HCT116 (cell line): ENCODE results near the gene ANKRD10.
"Not testable (repeated sequence)": the region's sequence is repeated elsewhere in the genome, so short reads cannot be mapped to it uniquely, and the experiment has no call there.

ENCODE experiments used
- CBX3 ChIP-seq: IDR thresholded peaks from 2 replicates; pipeline ENCODE4 v1.6.1; 2012; ENCODE audit warnings: low read depth
- EZH2 ChIP-seq: fragments of 200-600 bp; sonication (generic); IDR thresholded peaks from 2 replicates; pipeline ENCODE4 v1.6.1; 2017; ENCODE audit warnings: antibody characterized with exemption, mixed run types
- EZH2phosphoT487 ChIP-seq: fragments of 200-600 bp; IDR thresholded peaks from 2 replicates; pipeline ENCODE4 v1.6.1; 2018; ENCODE audit warnings: antibody characterized with exemption, borderline replicate concordance
- POLR2A ChIP-seq: IDR thresholded peaks from 2 replicates; pipeline ENCODE4 v1.7.0; 2011; ENCODE audit warnings: borderline replicate concordance; ENCODE audit not compliant: insufficient read depth, insufficient read length; ENCODE audit errors: extremely low read depth
- POLR2AphosphoS5 ChIP-seq: IDR thresholded peaks from 2 replicates; pipeline ENCODE4 v1.6.1; 2011; ENCODE audit warnings: mild to moderate bottlenecking, low read depth, low read length, moderate library complexity
- RAD21 ChIP-seq: IDR thresholded peaks from 2 replicates; pipeline ENCODE4 v1.6.1; 2012; ENCODE audit warnings: low read depth, mild to moderate bottlenecking
- SIN3A ChIP-seq: IDR thresholded peaks from 2 replicates; pipeline ENCODE4 v1.6.1; 2012; ENCODE audit warnings: low read depth
- SRF ChIP-seq: IDR thresholded peaks from 2 replicates; pipeline ENCODE4 v1.6.1; 2012; ENCODE audit warnings: low read depth
- ZNF274 ChIP-seq: fragments of 200-500 bp; sonication (Bioruptor generic); IDR thresholded peaks from 2 replicates; pipeline ENCODE4 v1.6.1; 2014; ENCODE audit warnings: mild to moderate bottlenecking, low read depth, low read length, inconsistent platforms
- TF ChIP-seq, protein P1 (sequence below), 3 experiments: fragments of 200-600 bp in 1 of 3; sonication (generic) in 1 of 3; IDR thresholded peaks in 2 of 3; conservative IDR thresholded peaks in 1 of 3; 2 replicates each; pipeline ENCODE4 v1.5.1; 2012 to 2017; ENCODE audit warnings: low read depth in 2 of 3, low read length in 2 of 3, antibody characterized with exemption in 1 of 3, borderline replicate concordance in 1 of 3, control low read depth in 1 of 3, mild to moderate bottlenecking in 1 of 3, mixed read lengths in 1 of 3, mixed run types in 1 of 3, moderate library complexity in 1 of 3; ENCODE audit not compliant: insufficient read depth in 1 of 3
- TF ChIP-seq, protein P2 (sequence below): IDR thresholded peaks from 2 replicates; pipeline ENCODE4 v1.6.1; 2012; ENCODE audit warnings: low read depth
- TF ChIP-seq, protein P3 (sequence below): IDR thresholded peaks from 2 replicates; pipeline ENCODE4 v1.6.1; 2012

DNA sequence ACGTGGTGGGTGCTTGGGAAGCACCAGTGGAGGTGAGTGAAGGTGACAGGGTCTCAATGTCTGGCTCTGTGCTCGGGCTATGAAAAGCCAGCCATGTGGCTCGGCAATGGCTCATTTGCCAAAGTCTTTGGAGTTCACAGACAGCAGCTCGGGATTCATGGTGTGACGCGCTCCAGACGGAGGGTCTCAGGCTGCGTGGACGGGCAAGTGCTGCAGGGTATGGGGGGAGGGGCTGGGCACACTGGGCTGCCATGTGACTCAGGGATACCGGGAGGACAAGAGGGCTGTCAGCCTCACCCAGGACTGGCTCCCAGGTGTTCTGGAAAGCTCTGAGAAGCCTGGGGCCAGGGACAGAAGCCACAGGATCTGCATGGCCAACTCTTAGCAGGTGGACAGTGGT lies 32.5 kb upstream of the ANKRD10 start:
- TF ChIP-seq, protein P1, sequence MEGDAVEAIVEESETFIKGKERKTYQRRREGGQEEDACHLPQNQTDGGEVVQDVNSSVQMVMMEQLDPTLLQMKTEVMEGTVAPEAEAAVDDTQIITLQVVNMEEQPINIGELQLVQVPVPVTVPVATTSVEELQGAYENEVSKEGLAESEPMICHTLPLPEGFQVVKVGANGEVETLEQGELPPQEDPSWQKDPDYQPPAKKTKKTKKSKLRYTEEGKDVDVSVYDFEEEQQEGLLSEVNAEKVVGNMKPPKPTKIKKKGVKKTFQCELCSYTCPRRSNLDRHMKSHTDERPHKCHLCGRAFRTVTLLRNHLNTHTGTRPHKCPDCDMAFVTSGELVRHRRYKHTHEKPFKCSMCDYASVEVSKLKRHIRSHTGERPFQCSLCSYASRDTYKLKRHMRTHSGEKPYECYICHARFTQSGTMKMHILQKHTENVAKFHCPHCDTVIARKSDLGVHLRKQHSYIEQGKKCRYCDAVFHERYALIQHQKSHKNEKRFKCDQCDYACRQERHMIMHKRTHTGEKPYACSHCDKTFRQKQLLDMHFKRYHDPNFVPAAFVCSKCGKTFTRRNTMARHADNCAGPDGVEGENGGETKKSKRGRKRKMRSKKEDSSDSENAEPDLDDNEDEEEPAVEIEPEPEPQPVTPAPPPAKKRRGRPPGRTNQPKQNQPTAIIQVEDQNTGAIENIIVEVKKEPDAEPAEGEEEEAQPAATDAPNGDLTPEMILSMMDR (IDR thresholded peaks at IDR 0.05 in 2 of 3, conservative IDR thresholded peaks at IDR 0.05 in 1 of 3; ENCODE audit: borderline replicate concordance in 1 of 3, insufficient read depth in 1 of 3, low read depth in 2 of 3, low read length in 2 of 3): not testable (repeated sequence)
- TF ChIP-seq ZNF274, EZH2, EZH2phosphoT487, POLR2AphosphoS5, CBX3, SIN3A, POLR2A, SRF, RAD21: not testable (repeated sequence)
- TF ChIP-seq, protein P2, sequence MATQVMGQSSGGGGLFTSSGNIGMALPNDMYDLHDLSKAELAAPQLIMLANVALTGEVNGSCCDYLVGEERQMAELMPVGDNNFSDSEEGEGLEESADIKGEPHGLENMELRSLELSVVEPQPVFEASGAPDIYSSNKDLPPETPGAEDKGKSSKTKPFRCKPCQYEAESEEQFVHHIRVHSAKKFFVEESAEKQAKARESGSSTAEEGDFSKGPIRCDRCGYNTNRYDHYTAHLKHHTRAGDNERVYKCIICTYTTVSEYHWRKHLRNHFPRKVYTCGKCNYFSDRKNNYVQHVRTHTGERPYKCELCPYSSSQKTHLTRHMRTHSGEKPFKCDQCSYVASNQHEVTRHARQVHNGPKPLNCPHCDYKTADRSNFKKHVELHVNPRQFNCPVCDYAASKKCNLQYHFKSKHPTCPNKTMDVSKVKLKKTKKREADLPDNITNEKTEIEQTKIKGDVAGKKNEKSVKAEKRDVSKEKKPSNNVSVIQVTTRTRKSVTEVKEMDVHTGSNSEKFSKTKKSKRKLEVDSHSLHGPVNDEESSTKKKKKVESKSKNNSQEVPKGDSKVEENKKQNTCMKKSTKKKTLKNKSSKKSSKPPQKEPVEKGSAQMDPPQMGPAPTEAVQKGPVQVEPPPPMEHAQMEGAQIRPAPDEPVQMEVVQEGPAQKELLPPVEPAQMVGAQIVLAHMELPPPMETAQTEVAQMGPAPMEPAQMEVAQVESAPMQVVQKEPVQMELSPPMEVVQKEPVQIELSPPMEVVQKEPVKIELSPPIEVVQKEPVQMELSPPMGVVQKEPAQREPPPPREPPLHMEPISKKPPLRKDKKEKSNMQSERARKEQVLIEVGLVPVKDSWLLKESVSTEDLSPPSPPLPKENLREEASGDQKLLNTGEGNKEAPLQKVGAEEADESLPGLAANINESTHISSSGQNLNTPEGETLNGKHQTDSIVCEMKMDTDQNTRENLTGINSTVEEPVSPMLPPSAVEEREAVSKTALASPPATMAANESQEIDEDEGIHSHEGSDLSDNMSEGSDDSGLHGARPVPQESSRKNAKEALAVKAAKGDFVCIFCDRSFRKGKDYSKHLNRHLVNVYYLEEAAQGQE: not testable (repeated sequence)
- TF ChIP-seq, protein P3, sequence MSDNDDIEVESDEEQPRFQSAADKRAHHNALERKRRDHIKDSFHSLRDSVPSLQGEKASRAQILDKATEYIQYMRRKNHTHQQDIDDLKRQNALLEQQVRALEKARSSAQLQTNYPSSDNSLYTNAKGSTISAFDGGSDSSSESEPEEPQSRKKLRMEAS: not testable (repeated sequence)
